LNCAP (cell line): Measurements from ENCODE around the gene THAP6.

ENCODE experiments used
- CTCF ChIP-seq: fragments of 450-650 bp; IDR thresholded peaks from 2 replicates; pipeline ENCODE4 v1.5.1; 2017; ENCODE audit warnings: mild to moderate bottlenecking

Gene THAP6

DNA sequence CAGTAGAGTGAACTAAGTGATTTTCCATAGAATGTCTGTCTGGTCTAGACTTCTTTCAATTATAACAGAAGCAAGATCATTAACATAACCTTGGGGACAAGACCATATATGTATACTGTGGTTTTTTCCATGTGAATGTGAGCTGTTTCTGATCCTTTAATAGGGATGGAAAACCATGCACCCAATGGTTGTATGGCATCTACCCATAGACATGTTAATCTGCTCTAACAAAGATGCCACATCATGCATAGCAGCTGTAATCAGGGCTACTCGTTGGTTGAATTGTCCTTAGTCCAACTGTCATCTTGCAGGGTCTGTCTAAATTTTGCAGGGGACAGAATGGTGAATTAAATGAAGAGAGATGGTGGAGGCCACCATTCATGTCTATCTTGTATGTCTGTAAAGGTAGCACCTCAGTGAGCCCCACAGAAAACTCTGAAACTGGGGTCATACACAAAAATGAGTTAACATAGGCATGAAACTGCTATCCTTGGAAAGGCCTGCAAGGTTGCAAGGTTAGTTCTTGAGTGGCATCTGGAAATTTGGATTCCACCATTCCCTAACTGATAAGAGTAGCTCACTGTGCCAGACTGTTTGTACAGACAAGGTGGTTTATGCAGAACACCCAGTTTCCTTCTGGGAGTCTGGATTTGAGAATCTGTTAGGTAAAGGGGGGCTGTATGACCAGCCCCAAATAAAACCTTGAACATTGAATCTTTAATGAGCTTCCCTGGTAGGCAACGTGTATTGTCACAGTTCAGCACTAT, 16.5 kb downstream of the THAP6 start:
- TF ChIP-seq CTCF, result no peak

GRCh38 chr4:75542824-75543223, 28.6 kb downstream of the THAP6 start:
- no peak for TF ChIP-seq CTCF

GRCh38 chr4:75544870-75545269, 30.6 kb downstream of the THAP6 start:
- TF ChIP-seq CTCF, result no peak

GRCh38 chr4:75545526-75545925, 31.3 kb downstream of the THAP6 start:
- TF ChIP-seq CTCF, result no peak

- no peak for TF ChIP-seq CTCF
Measured at GRCh38 chr4:75547647-75548387, 33.5 kb downstream of the THAP6 start.

DNA sequence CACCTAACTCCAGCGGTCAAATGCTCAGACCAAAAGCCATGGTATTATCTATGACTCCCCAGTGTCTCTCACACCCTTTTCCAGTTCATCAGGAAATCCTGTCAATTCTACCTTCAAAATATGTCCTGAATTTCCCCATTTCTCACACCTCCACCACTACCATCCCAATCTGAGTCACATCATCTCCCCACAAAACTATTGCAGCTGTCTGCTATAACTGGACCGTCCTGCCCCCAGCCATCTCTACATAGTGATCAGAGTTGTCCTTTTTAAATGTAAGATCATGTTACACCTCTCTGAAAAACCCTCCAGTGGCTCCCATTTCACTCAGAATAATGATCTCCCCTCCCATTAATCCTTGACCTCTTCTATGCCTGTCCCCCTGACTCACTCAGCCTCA, 34.7 kb downstream of the THAP6 start:
- TF ChIP-seq CTCF, result no peak

DNA sequence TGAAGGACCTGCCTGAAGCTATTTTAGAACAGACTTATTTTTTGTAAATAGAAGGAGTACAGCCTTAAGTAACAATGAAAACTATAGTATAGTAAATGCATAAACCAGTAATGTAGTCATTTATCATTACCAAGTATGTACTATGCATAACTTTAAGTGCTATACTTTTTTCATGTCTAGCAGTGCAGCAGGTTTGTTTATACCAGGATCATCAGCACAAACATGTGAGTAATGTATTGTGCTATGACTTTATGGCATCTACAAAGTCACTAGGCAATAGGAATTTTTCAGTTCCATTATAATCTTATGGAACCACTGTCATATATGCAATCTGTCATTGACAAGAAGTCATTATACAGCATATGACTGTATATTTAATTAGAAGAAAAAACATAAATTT, 38.2 kb downstream of the THAP6 start:
- TF ChIP-seq CTCF, result no peak
